ENCODE data around the gene IFNA7. TPM values are rescaled to one million over a fixed set of nuclear protein-coding genes. Genes with fewer than 3 reads are reported as not detected.

The IFNA7 gene
- total and polyA plus RNA-seq, 2 of the 4 experiments (the other 2 are of a cell fraction) = not detected

DNA sequence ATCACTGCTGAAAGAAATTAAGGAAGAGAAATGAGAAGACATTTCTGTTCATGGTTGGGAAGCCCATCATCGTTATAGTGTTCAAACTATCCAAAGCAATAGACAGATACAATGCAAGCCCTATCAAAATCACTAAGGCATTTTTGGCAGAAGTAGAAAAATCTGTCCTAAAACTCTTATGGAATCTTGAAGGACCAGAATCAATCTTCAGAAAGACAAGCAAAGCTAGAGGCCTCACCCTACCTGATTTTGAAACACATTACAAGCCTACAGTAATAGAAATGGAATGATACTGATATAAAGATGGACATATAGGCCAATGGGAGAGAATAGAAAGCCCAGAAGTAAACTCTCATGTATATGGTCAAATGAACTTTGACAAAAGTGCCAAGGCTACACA is 30.7 kb downstream of the IFNA7 start:
- Histone ChIP-seq H3K4me3 (ENCODE audit: insufficient read depth, low read depth, low read length) (no peak overlapping the region), H2BK5ac (ENCODE audit: low read depth, low read length, poor library complexity, severe bottlenecking) (no peak overlapping the region), H2BK20ac (ENCODE audit: low read depth, low read length) (no peak overlapping the region), H3K79me1 (ENCODE audit: low read depth in 1 of 2, low read length in 2 of 2) (no peaks in the 10 kb centered on the region), H3K9me1 (ENCODE audit: insufficient read depth, low read length) (no peaks in the 10 kb centered on the region), H3K36me3 (ENCODE audit: control insufficient read depth, insufficient read depth, low read length) (no peaks in the 10 kb centered on the region), H2AK9ac (replicated peaks; ENCODE audit: low read depth, low read length, poor library complexity) (no peak overlapping the region), H2BK15ac (ENCODE audit: low read depth, low read length) (no peak overlapping the region), H3K56ac (ENCODE audit: extremely low read depth, insufficient read depth, low read length) (no peak overlapping the region), H3K9ac (ENCODE audit: low read depth, low read length) (no peak overlapping the region), H2AK5ac (ENCODE audit: low read depth, low read length) (no peak overlapping the region), H3K27me3 (ENCODE audit: control insufficient read depth, insufficient read depth, low read length) (no peaks in the 10 kb centered on the region), H3K23ac (ENCODE audit: low read depth, low read length) (no peak overlapping the region), H4K91ac (ENCODE audit: insufficient read depth, low read depth, low read length) (no peak overlapping the region), H4K8ac (ENCODE audit: low read depth in 2 of 2, low read length in 2 of 2) (no peak overlapping the region), H3K18ac (ENCODE audit: low read depth, low read length) (no peak overlapping the region), H4K20me1 (ENCODE audit: insufficient read depth, low read length) (no peaks in the 10 kb centered on the region), H3K4me1 (ENCODE audit: control insufficient read depth, insufficient read depth, low read length) (no peaks in the 10 kb centered on the region), H2AFZ (replicated peaks; ENCODE audit: low read length, poor library complexity) (no peak overlapping the region), H4K5ac (ENCODE audit: low read depth, low read length) (no peak overlapping the region), H3K4ac (ENCODE audit: low read depth, low read length) (no peak overlapping the region), H2BK120ac (ENCODE audit: low read depth, low read length) (no peak overlapping the region), H3K27ac (ENCODE audit: insufficient read depth, low read length) (no peak overlapping the region), H3K4me2 (ENCODE audit: low read depth, low read length) (no peak overlapping the region), H3K14ac (replicated peaks; ENCODE audit: low read depth, low read length) (no peak overlapping the region), H3K9me3 (ENCODE audit: control insufficient read depth, insufficient read depth, low read length) (no peaks in the 10 kb centered on the region)
- no CpG with 5 or more reads among the region's 1 CpG for WGBS, 2 experiments (ENCODE audit: extremely low coverage in 2 of 2, insufficient read length in 1 of 2)
- ATAC-seq (ENCODE audit: low read depth) (no peak), DNase-seq (no peak)
- intact Hi-C loops (cut with micrococcal nuclease) = no loop called here
- in situ Hi-C loops (cut with MboI; ENCODE audit: low sequenced_read_pairs) = no loop called here
- dilution Hi-C loops (cut with HindIII; ENCODE audit: low sequenced_read_pairs, unreplicated experiment) = no loop called here
- no TSS peak for BruUV-seq (replicated peaks)
- ChIA-PET CTCF (no interaction called here), POLR2A (ENCODE audit: unreplicated experiment) (no interaction called here)
- TF ChIP-seq SMC3 (IDR thresholded peaks at IDR 0.05; ENCODE audit: low read depth, low read length) = no peak
- TF ChIP-seq MAZ (IDR thresholded peaks at IDR 0.05; ENCODE audit: borderline replicate concordance, low read depth, low read length) = no peak
- TF ChIP-seq, protein P1, sequence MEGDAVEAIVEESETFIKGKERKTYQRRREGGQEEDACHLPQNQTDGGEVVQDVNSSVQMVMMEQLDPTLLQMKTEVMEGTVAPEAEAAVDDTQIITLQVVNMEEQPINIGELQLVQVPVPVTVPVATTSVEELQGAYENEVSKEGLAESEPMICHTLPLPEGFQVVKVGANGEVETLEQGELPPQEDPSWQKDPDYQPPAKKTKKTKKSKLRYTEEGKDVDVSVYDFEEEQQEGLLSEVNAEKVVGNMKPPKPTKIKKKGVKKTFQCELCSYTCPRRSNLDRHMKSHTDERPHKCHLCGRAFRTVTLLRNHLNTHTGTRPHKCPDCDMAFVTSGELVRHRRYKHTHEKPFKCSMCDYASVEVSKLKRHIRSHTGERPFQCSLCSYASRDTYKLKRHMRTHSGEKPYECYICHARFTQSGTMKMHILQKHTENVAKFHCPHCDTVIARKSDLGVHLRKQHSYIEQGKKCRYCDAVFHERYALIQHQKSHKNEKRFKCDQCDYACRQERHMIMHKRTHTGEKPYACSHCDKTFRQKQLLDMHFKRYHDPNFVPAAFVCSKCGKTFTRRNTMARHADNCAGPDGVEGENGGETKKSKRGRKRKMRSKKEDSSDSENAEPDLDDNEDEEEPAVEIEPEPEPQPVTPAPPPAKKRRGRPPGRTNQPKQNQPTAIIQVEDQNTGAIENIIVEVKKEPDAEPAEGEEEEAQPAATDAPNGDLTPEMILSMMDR (conservative IDR thresholded peaks at IDR 0.05; ENCODE audit: low read depth, low read length) = no peak
- no peak for TF ChIP-seq FOS (IDR thresholded peaks at IDR 0.05; ENCODE audit: low read depth, low read length)
- TF ChIP-seq BHLHE40 (IDR thresholded peaks at IDR 0.05; ENCODE audit: low read depth, low read length) = no peak
- TF ChIP-seq CEBPB (IDR thresholded peaks at IDR 0.05; ENCODE audit: low read depth, low read length) = no peak
- TF ChIP-seq RFX5 (IDR thresholded peaks at IDR 0.05; ENCODE audit: low read depth, low read length) = no peak
- TF ChIP-seq RAD21 (IDR thresholded peaks at IDR 0.05; ENCODE audit: low read length) = no peak
- TF ChIP-seq CHD1 (IDR thresholded peaks at IDR 0.05; ENCODE audit: low read depth, low read length) = no peak
- TF ChIP-seq, protein P2, sequence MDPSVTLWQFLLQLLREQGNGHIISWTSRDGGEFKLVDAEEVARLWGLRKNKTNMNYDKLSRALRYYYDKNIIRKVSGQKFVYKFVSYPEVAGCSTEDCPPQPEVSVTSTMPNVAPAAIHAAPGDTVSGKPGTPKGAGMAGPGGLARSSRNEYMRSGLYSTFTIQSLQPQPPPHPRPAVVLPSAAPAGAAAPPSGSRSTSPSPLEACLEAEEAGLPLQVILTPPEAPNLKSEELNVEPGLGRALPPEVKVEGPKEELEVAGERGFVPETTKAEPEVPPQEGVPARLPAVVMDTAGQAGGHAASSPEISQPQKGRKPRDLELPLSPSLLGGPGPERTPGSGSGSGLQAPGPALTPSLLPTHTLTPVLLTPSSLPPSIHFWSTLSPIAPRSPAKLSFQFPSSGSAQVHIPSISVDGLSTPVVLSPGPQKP (IDR thresholded peaks at IDR 0.05; ENCODE audit: borderline replicate concordance, low read depth, low read length) = no peak
- TF ChIP-seq RCOR1 (IDR thresholded peaks at IDR 0.05; ENCODE audit: insufficient replicate concordance, low read length) = no peak
- TF ChIP-seq MAFK (IDR thresholded peaks at IDR 0.05; ENCODE audit: low read depth, low read length) = no peak
- TF ChIP-seq MXI1 (IDR thresholded peaks at IDR 0.05; ENCODE audit: borderline replicate concordance, low read depth, low read length) = no peak
